ENCODE data around the gene SLC4A2.

DNA sequence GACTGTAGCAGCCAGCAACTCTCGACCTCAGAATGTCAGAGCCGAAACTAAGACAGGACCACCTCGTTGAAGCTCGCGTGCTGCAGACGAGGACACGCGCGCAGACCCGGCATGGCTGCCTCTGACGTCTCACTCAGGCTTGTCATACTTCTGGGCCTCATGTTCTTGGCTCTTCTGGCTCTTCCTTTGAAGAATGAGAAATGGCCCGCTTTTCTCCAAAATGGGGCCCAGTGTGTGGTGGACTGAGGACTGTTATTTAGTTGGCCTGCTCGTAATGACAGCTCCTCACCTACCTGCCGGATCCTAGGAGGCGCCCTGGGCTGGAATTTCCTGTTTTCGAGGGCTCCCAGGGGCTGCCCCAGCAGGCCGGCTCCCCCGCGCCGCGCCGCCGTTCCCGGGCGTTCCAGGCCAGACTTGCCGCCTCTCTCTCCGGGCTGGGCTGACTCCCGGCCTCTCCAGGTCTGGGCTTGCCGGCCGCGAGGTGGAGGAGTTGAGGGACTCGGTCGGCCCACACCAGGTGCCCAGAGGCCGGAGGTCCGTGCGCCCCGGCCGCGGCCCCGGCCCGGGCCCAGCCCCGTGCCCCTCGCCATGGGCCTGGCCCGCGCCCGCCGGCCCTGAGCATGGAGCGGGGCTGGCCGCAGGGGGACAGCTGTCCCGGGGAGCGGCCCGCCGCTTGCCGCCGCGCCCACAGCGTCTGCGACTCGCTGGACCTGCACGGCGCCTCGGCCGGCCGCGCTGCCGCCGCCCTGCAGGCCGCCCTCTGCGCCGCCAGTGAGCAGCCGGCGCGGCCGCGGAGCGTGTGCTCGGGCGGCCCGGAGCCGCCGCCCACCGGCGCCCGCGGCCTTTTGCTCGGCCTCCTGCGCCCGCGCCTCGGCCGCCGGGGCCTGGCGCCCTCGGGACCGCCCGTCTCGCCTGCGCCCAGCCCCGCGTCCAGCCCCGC, 55.0 kb downstream of the SLC4A2 start:
- TF ChIP-seq CTCF (IDR thresholded peaks at IDR 0.05) (no peak), POLR2A (IDR thresholded peaks at IDR 0.05) (no peak), EP300 (IDR thresholded peaks at IDR 0.05) (no peak)

Data from tibial nerve (tissue), 4 donors.